IMR-90 (cell line): ENCODE data around the gene PANK4. TPM values are rescaled to one million over a fixed set of nuclear protein-coding genes. Genes with fewer than 3 reads are reported as not detected.

ENCODE experiments used
- ATAC-seq: fragments of 200-7000 bp; cut with Tn5 transposase; 2 replicates; pipeline ENCODE4 v1.9.1; 2020; ENCODE audit warnings: low read depth, mild to moderate bottlenecking, moderate library complexity
- BruUV-seq: library from RNA; stranded (reverse); fragments of 400-500 nt; replicated peaks from 2 replicates; lab custom pipeline; 2021; lab: Mats Ljungman, UMichigan
- CTCF ChIA-PET: fragments of 300-600 bp; formaldehyde crosslinking; extraction: SDS; loops from one replicate; lab custom pipeline; 2021; ENCODE audit warnings: antibody characterized with exemption; lab: Yijun Ruan, JAX
- POLR2A ChIA-PET: fragments of 300-600 bp; sonication (Branson Sonifier 250); formaldehyde crosslinking; loops from one replicate; lab custom pipeline; 2022; ENCODE audit warnings: antibody characterized with exemption; ENCODE audit not compliant: unreplicated experiment; lab: Charles Lee
- DNase-seq: peaks from one replicate; pipeline ENCODE4 v3.0.0; 2013
- H2AFZ ChIP-seq: replicated peaks from 2 replicates; pipeline ENCODE3; 2013; ENCODE audit warnings: low read length, mild to moderate bottlenecking; ENCODE audit not compliant: poor library complexity
- H2AK5ac ChIP-seq: 2 replicates; pipeline ENCODE4 v1.6.1; 2013; ENCODE audit warnings: low read depth, low read length, inconsistent platforms
- H2AK9ac ChIP-seq: replicated peaks from 2 replicates; pipeline ENCODE3; 2013; ENCODE audit warnings: mild to moderate bottlenecking, low read depth, low read length, moderate library complexity; ENCODE audit not compliant: poor library complexity
- H2BK120ac ChIP-seq: 2 replicates; pipeline ENCODE4 v1.6.1; 2013; ENCODE audit warnings: low read depth, low read length, inconsistent platforms
- H2BK15ac ChIP-seq: 3 replicates; pipeline ENCODE4 v1.6.1; 2013; ENCODE audit warnings: low read depth, low read length, inconsistent platforms
- H2BK20ac ChIP-seq: 2 replicates; pipeline ENCODE4 v1.6.1; 2013; ENCODE audit warnings: low read depth, mild to moderate bottlenecking, inconsistent platforms, low read length, moderate library complexity
- H2BK5ac ChIP-seq: 2 replicates; pipeline ENCODE4 v1.6.1; 2013; ENCODE audit warnings: mild to moderate bottlenecking, low read depth, low read length, inconsistent platforms; ENCODE audit not compliant: poor library complexity, severe bottlenecking
- H3K14ac ChIP-seq: replicated peaks from 2 replicates; pipeline ENCODE4 v1.6.1; 2013; ENCODE audit warnings: low read depth, low read length, inconsistent platforms
- H3K18ac ChIP-seq: 2 replicates; pipeline ENCODE4 v1.6.1; 2013; ENCODE audit warnings: low read depth, low read length, control low read depth
- H3K23ac ChIP-seq: 2 replicates; pipeline ENCODE4 v1.6.1; 2013; ENCODE audit warnings: low read depth, low read length, inconsistent platforms
- H3K27ac ChIP-seq: 2 replicates; pipeline ENCODE4 v1.5.1; 2013; ENCODE audit warnings: mild to moderate bottlenecking, control low read depth, low read length; ENCODE audit not compliant: insufficient read depth
- H3K27me3 ChIP-seq: 2 replicates; pipeline ENCODE4 v1.6.1; 2013; ENCODE audit warnings: low read length; ENCODE audit not compliant: control insufficient read depth, insufficient read depth
- H3K36me3 ChIP-seq: 2 replicates; pipeline ENCODE4 v1.6.1; 2013; ENCODE audit warnings: low read length, mixed read lengths; ENCODE audit not compliant: control insufficient read depth, insufficient read depth
- H3K4ac ChIP-seq: 2 replicates; pipeline ENCODE4 v1.6.1; 2013; ENCODE audit warnings: low read depth, low read length, inconsistent platforms
- H3K4me1 ChIP-seq: 2 replicates; pipeline ENCODE4 v1.6.1; 2013; ENCODE audit warnings: low read length, mixed read lengths; ENCODE audit not compliant: control insufficient read depth, insufficient read depth
- H3K4me2 ChIP-seq: 2 replicates; pipeline ENCODE4 v1.6.1; 2013; ENCODE audit warnings: low read depth, mild to moderate bottlenecking, control low read depth, low read length, moderate library complexity
- H3K4me3 ChIP-seq: 2 replicates; pipeline ENCODE4 v1.5.1; 2013; ENCODE audit warnings: low read depth, mild to moderate bottlenecking, control low read depth, low read length, moderate library complexity; ENCODE audit not compliant: insufficient read depth
- H3K56ac ChIP-seq: 2 replicates; pipeline ENCODE4 v1.6.1; 2013; ENCODE audit warnings: low read length, inconsistent platforms; ENCODE audit not compliant: insufficient read depth; ENCODE audit errors: extremely low read depth
- H3K79me1 ChIP-seq, 2 experiments: 2 replicates each; pipeline ENCODE4 v1.6.1; 2013; ENCODE audit warnings: low read length in 2 of 2, inconsistent platforms in 1 of 2, low read depth in 1 of 2
- H3K9ac ChIP-seq: 2 replicates; pipeline ENCODE4 v1.6.1; 2013; ENCODE audit warnings: low read depth, low read length, control low read depth
- H3K9me1 ChIP-seq: 2 replicates; pipeline ENCODE4 v1.6.1; 2013; ENCODE audit warnings: low read length, inconsistent platforms; ENCODE audit not compliant: insufficient read depth
- H3K9me3 ChIP-seq: 2 replicates; pipeline ENCODE4 v1.6.1; 2013; ENCODE audit warnings: low read length; ENCODE audit not compliant: control insufficient read depth, insufficient read depth
- H4K20me1 ChIP-seq: 2 replicates; pipeline ENCODE4 v1.6.1; 2013; ENCODE audit warnings: low read length, inconsistent platforms; ENCODE audit not compliant: insufficient read depth
- H4K5ac ChIP-seq: 2 replicates; pipeline ENCODE4 v1.6.1; 2013; ENCODE audit warnings: mild to moderate bottlenecking, low read depth, low read length, control low read depth
- H4K8ac ChIP-seq, 2 experiments: 2 replicates each; pipeline ENCODE4 v1.6.1; 2013; ENCODE audit warnings: low read depth in 2 of 2, low read length in 2 of 2, control low read depth in 1 of 2, inconsistent platforms in 1 of 2
- H4K91ac ChIP-seq: 2 replicates; pipeline ENCODE4 v1.6.1; 2013; ENCODE audit warnings: low read depth, low read length, inconsistent platforms; ENCODE audit not compliant: insufficient read depth
- CEBPB ChIP-seq: IDR thresholded peaks from 2 replicates; pipeline ENCODE4 v1.6.1; 2012; ENCODE audit warnings: low read depth, low read length, improper control_type of control experiment
- MAZ ChIP-seq: IDR thresholded peaks from 2 replicates; pipeline ENCODE4 v1.6.1; 2012; ENCODE audit warnings: low read depth, mild to moderate bottlenecking, low read length, improper control_type of control experiment, moderate library complexity, borderline replicate concordance
- WGBS, 2 experiments: methylation state at CpG; one replicate each; pipeline versions ENCODE4 v1.1.5 to v1.1.7; 2013; ENCODE audit warnings: missing lambda C conversion rate in 2 of 2; ENCODE audit not compliant: insufficient read length in 1 of 2; ENCODE audit errors: extremely low coverage in 2 of 2; 5-methylcytosine and 5-hydroxymethylcytosine counted together
- dilution Hi-C: fragments of 300-500 bp; cut with HindIII; formaldehyde crosslinking; loops from one replicate; pipeline ENCODE4 v1.14.3; 2018; ENCODE audit warnings: low sequenced_read_pairs; ENCODE audit not compliant: unreplicated experiment
- in situ Hi-C: fragments of 300-500 bp; cut with MboI; formaldehyde crosslinking; loops from 3 replicates; pipeline ENCODE4 v1.14.3; 2019; ENCODE audit warnings: low sequenced_read_pairs, inconsistent platforms, mixed read lengths
- intact Hi-C: fragments of 100-400 bp; cut with micrococcal nuclease; formaldehyde crosslinking; loops from 2 replicates; pipeline ENCODE4 v1.10.0; 2022
- polyA plus RNA-seq, 3 experiments: library from polyadenylated mRNA; depleted of rRNA; stranded (reverse); fragments of >200 nt; gene quantifications; 2 replicates each; pipeline ENCODE4 v1.2.3, GENCODE V29; 2012; ENCODE audit warnings: low replicate concordance in 1 of 3
- total RNA-seq: library from RNA; depleted of rRNA; stranded (reverse); fragments of >200 nt; gene quantifications from 2 replicates; pipeline ENCODE4 v1.2.3, GENCODE V29; 2012

Gene PANK4
- total and polyA plus RNA-seq, 2 of the 4 experiments (the other 2 are of a cell fraction), result 14.0 to 18.5 TPM

DNA sequence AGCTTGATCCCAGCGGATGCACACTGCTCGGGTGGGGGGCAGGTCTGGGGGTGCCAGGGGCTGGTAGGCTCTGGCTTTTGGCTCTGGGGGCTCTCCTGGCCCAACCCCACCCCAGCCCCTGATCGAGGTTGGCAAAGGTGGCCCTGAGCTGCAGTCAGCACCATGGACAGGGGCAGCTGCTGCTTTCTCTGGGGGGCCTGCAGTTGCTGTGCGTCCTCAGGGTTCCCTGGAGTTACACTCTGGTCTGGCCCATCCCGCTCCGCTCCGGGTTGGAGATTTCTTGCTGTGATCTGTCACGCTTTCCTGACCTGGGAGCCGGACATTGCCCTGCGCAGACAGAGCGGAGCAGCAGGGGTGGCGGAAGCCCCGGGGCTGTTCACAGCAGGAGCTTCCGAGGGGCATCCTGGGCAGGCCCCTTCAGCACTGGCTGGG, 58.3 kb downstream of the PANK4 start:
- Histone ChIP-seq H3K27me3 (peaks cover 53% of the 10 kb centered on the region), H3K18ac (no peak overlapping the region), H2AFZ (no peak overlapping the region), H2AK9ac (no peak overlapping the region), H3K23ac (no peak overlapping the region), H3K56ac (no peak overlapping the region), H3K4me1 (no peaks in the 10 kb centered on the region), H3K4me3 (no peak overlapping the region), H4K20me1 (no peaks in the 10 kb centered on the region), H3K9ac (no peak overlapping the region), H3K4me2 (no peak overlapping the region), H2BK15ac (no peak overlapping the region), H3K27ac (no peak overlapping the region), H3K9me1 (no peaks in the 10 kb centered on the region), H4K5ac (no peak overlapping the region), H2AK5ac (no peak overlapping the region), H2BK5ac (no peak overlapping the region), H3K14ac (no peak overlapping the region), H3K79me1 (no peaks in the 10 kb centered on the region), H4K91ac (no peak overlapping the region), H3K4ac (no peak overlapping the region), H3K9me3 (no peaks in the 10 kb centered on the region), H2BK120ac (no peak overlapping the region), H2BK20ac (no peak overlapping the region), H3K36me3 (no peaks in the 10 kb centered on the region), H4K8ac (no peak overlapping the region)
- ChIA-PET POLR2A (no interaction called here), CTCF (no interaction called here)
- WGBS, 2 experiments, result 19% methylated on average over 9 of the region's 14 CpGs; no CpG with 5 or more reads in 1 of the 2 experiments
- intact Hi-C loops, result no loop called here
- peak; percentile 63 for ATAC-seq
- in situ Hi-C loops, result no loop called here
- no peak for TF ChIP-seq CEBPB
- TF ChIP-seq MAZ, result peak; percentile 39; the same call in 1 of the 2 replicates
- peak; percentile 34 for DNase-seq
- no TSS peak for BruUV-seq
- dilution Hi-C loops, result no loop called here
